Measurements from ENCODE around the gene VPS9D1.
"Not testable (repeated sequence)": the region's sequence is repeated elsewhere in the genome, so short reads cannot be mapped to it uniquely, and the experiment has no call there.

The VPS9D1 gene

DNA sequence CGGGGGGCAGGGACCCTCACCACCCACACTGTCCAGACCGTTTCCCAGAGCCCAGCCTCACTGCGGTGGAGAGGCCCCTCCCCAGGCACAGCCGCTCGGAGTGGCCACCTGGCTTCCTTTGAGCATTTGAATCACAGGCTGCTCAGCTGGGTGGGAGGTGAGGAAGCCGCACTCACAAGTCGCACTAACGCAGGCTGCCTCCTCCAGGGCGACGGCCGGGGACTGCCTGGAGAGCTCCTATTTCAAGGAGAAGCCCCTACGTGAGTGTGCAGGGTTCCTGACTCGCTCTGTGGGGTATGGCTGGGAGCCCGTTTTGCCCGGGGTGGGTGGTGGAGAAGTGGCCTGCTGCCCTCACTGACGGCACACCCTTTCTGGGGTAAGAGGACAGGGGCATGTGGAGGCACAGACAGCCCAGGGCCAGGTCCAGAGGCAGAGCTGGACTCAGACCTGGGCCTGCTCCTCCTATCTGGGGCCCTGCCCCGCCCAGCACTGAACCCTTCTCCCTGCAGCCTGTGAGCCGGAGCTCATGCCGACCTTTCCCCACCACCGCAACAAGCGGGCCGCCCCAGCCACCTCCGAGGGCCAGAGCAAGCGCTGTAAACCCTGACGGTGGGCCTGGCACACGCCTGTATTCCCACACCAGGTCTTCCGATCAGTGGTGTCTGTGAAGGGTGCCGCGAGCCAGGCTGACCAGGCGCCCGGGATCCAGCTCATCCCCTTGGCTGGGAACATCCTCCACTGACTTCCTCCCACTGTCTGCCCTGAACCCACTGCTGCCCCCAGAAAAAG lies 25.4 kb downstream of the VPS9D1 start:
- H3F3A ChIP-seq (ENCODE audit: insufficient read depth, low read length), result no peaks in the 10 kb centered on the region
- no peaks in the 10 kb centered on the region for H3K79me2 ChIP-seq (ENCODE audit: insufficient read depth, low read length)
- no peaks in the 10 kb centered on the region for H3K9me3 ChIP-seq (ENCODE audit: low read length)
- H3K27me3 ChIP-seq (ENCODE audit: insufficient read depth, low read length), result no peaks in the 10 kb centered on the region
- H2AFZ ChIP-seq (ENCODE audit: low read length), result no peak overlapping the region
- H3K4me1 ChIP-seq (ENCODE audit: insufficient read depth, low read length, severe bottlenecking), result peaks cover 6% of the 10 kb centered on the region
- TF ChIP-seq, protein P1, sequence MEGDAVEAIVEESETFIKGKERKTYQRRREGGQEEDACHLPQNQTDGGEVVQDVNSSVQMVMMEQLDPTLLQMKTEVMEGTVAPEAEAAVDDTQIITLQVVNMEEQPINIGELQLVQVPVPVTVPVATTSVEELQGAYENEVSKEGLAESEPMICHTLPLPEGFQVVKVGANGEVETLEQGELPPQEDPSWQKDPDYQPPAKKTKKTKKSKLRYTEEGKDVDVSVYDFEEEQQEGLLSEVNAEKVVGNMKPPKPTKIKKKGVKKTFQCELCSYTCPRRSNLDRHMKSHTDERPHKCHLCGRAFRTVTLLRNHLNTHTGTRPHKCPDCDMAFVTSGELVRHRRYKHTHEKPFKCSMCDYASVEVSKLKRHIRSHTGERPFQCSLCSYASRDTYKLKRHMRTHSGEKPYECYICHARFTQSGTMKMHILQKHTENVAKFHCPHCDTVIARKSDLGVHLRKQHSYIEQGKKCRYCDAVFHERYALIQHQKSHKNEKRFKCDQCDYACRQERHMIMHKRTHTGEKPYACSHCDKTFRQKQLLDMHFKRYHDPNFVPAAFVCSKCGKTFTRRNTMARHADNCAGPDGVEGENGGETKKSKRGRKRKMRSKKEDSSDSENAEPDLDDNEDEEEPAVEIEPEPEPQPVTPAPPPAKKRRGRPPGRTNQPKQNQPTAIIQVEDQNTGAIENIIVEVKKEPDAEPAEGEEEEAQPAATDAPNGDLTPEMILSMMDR (IDR thresholded peaks at IDR 0.05; ENCODE audit: low read length), result no peak
- TF ChIP-seq EZH2 (IDR thresholded peaks at IDR 0.05; ENCODE audit: borderline replicate concordance, low read length), result no peak
- no peak overlapping the region for H3K4me2 ChIP-seq (ENCODE audit: low read length)
- H4K20me1 ChIP-seq (ENCODE audit: insufficient read depth, low read length), result no peaks in the 10 kb centered on the region
- no peak overlapping the region for H3K9ac ChIP-seq (ENCODE audit: low read length)
- no peak overlapping the region for H3K4me3 ChIP-seq (ENCODE audit: low read depth, low read length, poor library complexity, severe bottlenecking)
- H3K9me2 ChIP-seq (ENCODE audit: low read depth, low read length), result no peaks in the 10 kb centered on the region
- peaks cover 59% of the 10 kb centered on the region for H3K36me3 ChIP-seq (ENCODE audit: insufficient read depth, low read length)
- no peak overlapping the region for H3K27ac ChIP-seq (ENCODE audit: low read depth, low read length, poor library complexity, severe bottlenecking)

DNA sequence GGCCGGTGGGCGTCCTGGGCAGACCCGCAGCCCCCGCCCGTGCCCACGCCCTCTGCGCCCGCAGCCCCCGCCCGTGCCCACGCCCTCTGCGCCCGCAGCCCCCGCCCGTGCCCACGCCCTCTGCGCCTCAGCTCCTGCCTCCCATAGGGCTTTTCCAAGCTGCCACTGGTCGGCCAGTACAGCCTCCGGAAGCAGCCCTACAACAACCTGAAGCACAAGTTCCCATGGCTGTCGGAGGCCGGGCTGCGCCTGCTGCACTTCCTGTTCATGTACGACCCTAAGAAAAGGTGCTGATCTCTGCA lies 26.0 kb downstream of the VPS9D1 start:
- not testable (repeated sequence) for H3K27me3 ChIP-seq (ENCODE audit: insufficient read depth, low read length); H3K9me2 ChIP-seq (ENCODE audit: low read depth, low read length); H3K9me3 ChIP-seq (ENCODE audit: low read length); H2AFZ ChIP-seq (ENCODE audit: low read length); H3K27ac ChIP-seq (ENCODE audit: low read depth, low read length, poor library complexity, severe bottlenecking); H3K9ac ChIP-seq (ENCODE audit: low read length); H3K4me3 ChIP-seq (ENCODE audit: low read depth, low read length, poor library complexity, severe bottlenecking); H4K20me1 ChIP-seq (ENCODE audit: insufficient read depth, low read length); H3K79me2 ChIP-seq (ENCODE audit: insufficient read depth, low read length); H3K4me1 ChIP-seq (ENCODE audit: insufficient read depth, low read length, severe bottlenecking); H3K4me2 ChIP-seq (ENCODE audit: low read length); H3F3A ChIP-seq (ENCODE audit: insufficient read depth, low read length)
- H3K36me3 ChIP-seq (ENCODE audit: insufficient read depth, low read length), result peaks cover 64% of the 10 kb centered on the region

DNA sequence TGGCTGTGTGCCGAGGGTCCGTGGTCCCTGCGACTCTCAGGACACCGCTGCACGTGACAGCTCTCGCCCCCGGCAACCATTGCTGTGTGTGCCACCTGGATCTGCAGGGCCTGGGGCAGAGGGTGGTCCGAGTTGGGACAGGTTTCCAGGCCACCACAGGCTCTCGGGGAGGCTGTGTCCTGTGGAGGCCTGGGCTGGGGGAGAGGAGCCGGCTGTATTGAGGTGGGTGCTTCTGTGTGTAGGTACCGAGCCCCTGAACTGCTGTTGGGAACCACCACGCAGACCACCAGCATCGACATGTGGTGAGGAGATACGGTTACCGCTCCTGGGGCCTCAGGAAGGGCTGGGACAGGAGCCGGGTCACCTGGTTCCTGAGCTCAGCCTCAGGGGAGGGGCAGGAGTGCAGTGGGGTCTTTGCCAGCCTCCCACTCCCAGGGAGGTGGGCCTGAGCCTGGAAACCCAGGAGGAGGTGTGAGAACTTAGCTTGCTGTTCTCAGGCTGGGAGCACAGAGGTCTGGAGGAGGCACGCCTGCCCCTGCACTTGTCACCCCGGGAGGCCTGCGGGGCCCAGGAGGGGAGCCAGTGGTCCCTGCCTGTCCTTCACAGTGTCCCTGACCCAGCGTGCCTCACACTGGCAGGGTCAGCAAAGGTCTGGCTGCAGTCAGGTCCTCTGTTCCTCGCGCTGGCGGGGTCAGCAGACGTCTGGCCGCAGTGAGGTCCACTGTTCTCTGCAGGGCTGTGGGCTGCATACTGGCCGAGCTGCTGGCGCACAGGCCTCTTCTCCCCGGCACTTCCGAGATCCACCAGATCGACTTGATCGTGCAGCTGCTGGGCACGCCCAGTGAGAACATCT lies 26.5 kb downstream of the VPS9D1 start:
- no peak overlapping the region for H3K9ac ChIP-seq (ENCODE audit: low read length)
- no peak overlapping the region for H2AFZ ChIP-seq (ENCODE audit: low read length)
- no peak overlapping the region for H3K4me2 ChIP-seq (ENCODE audit: low read length)
- H3F3A ChIP-seq (ENCODE audit: insufficient read depth, low read length), result no peaks in the 10 kb centered on the region
- no peaks in the 10 kb centered on the region for H4K20me1 ChIP-seq (ENCODE audit: insufficient read depth, low read length)
- no peak overlapping the region for H3K4me3 ChIP-seq (ENCODE audit: low read depth, low read length, poor library complexity, severe bottlenecking)
- H3K27ac ChIP-seq (ENCODE audit: low read depth, low read length, poor library complexity, severe bottlenecking), result no peak overlapping the region
- TF ChIP-seq, protein P1 (IDR thresholded peaks at IDR 0.05; ENCODE audit: low read length), result no peak
- no peak for TF ChIP-seq EZH2 (IDR thresholded peaks at IDR 0.05; ENCODE audit: borderline replicate concordance, low read length)
- H3K9me3 ChIP-seq (ENCODE audit: low read length), result no peaks in the 10 kb centered on the region
- no peaks in the 10 kb centered on the region for H3K4me1 ChIP-seq (ENCODE audit: insufficient read depth, low read length, severe bottlenecking)
- no peaks in the 10 kb centered on the region for H3K79me2 ChIP-seq (ENCODE audit: insufficient read depth, low read length)
- H3K27me3 ChIP-seq (ENCODE audit: insufficient read depth, low read length), result no peaks in the 10 kb centered on the region
- H3K9me2 ChIP-seq (ENCODE audit: low read depth, low read length), result no peaks in the 10 kb centered on the region
- peaks cover 67% of the 10 kb centered on the region for H3K36me3 ChIP-seq (ENCODE audit: insufficient read depth, low read length)

Measured in OCI-LY1 (cell line).